C4-2B (cell line): Measurements from ENCODE around the gene CPE.

Source experiments
- CTCF ChIP-seq: fragments of 450-650 bp; conservative IDR thresholded peaks from 2 replicates; pipeline ENCODE4 v1.5.1; 2017; ENCODE audit warnings: mild to moderate bottlenecking
- ZFX ChIP-seq: fragments of 450-650 bp; IDR thresholded peaks from 2 replicates; pipeline ENCODE4 v1.6.1; 2017

- TF ChIP-seq CTCF = no peak
- no peak for TF ChIP-seq ZFX
These were observed 30.9 kb upstream of the CPE start for GRCh38 chr4:165347647-165348569.
